HL-60/S4 treated with phorbol 12-myristate 13-acetate at 8.2 ng/mL for 4 days and 3 days (cell line): Measurements from ENCODE around the gene MAD1L1.
"Not testable (repeated sequence)": the region's sequence is repeated elsewhere in the genome, so short reads cannot be mapped to it uniquely, and the experiment has no call there.

Experiments
- in situ Hi-C: fragments of 300-500 bp; cut with MboI; formaldehyde crosslinking; loops from 2 replicates; pipeline ENCODE4 v1.15.0; 2022; ENCODE audit warnings: low sequenced_read_pairs

Gene MAD1L1

GRCh38 chr7:1995911-1996420 is 236.8 kb downstream of the MAD1L1 start:
- in situ Hi-C loops: not testable (repeated sequence)

- in situ Hi-C loops: no loop called here
Observed at GRCh38 chr7:1995426-1995825, 237.3 kb downstream of the MAD1L1 start.

DNA sequence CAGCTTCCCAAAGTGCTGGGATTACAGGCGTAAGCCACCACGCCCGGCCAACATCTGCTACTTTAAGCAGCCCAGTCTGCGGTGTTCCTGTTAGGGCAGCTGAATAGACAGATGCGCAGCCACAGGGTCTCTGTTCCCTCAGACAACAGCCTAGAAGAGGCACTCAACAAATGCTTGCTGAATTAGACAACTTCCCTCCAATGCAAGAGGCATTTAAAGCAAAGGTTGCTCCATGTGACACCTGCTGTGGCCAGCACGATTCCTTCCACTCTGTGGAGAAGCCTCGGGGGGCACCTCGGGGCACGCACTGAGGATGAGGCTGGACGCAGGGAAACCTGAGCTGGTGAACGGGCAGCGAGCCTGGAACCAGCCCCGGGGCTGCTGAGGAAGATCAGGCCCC is 237.8 kb downstream of the MAD1L1 start:
- in situ Hi-C loops: no loop called here

- in situ Hi-C loops: no loop called here
Observed at GRCh38 chr7:1993776-1994740, 238.7 kb downstream of the MAD1L1 start.

DNA sequence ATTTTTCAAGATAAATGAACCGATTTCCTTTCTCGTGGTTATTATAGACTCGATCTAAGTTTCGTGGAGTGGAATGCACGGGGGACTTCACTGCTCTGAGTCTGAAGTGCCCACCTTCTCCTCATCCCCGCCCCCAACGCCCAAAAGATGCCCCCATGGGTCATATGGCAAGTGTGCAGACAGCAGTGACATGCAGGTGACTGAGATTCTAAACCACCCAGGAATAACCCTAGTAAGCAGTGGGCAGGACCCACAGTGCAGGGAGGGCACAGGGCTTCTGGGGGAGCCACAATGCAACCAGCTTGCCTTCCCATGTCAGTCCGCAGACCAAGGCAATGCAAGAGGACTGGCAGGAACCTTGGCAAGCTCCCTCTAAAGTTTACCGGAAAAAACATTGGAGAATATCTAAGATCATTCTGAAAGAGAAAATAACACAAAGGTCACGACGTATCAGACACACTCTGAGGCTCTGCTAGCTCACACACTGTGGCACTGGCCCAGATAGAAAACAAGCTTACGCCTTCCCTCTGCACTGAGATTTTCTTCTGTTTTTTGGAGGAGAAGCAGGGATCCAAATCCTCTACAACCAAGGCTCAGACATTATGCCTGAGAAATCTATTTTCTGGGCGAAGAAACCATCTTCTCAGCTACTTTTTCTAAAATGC is 239.6 kb downstream of the MAD1L1 start:
- in situ Hi-C loops: no loop called here

DNA sequence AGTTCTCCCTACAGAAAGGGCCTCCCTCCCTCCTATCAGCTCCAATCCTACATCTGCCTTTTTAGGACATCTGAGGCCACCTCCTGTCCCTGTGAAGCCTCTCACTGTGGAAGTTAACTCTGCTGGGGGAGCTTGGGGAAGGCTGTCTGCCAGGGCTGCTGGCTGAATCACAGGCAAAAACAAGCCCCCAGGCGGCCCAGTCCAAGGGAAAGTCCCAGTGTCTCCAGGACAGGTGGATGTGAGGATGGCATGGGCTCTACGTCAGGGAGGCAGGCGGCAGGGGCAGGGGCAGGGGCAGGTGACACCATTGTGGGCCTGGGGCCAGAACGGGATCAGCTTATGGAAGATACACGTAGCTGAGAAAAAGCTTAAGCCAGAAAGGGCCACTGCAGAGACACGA is 240.2 kb downstream of the MAD1L1 start:
- in situ Hi-C loops: no loop called here

- in situ Hi-C loops: no loop called here
Observed at GRCh38 chr7:1990001-1990670, 242.6 kb downstream of the MAD1L1 start.

GRCh38 chr7:1989049-1989860 is 243.5 kb downstream of the MAD1L1 start:
- in situ Hi-C loops: no loop called here

DNA sequence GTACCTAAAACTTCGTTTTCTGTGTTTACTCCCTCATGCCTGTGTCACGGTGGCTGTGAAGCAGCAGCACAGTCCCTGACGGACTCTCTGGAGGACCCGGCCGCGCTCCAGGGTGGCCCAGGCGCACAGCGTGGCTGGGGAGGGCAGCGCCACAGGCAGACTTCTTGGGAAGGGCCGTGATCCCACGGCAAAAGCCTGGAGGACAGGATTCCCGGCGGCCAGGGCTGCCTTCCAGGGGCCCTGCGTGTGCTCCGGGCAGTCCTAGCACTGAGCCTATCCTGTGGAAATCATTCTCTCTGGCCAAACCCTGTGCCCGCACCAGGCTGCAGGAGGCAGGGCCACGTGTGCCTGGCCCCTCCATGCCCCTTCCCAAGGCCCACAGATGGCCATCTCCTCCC is 244.2 kb downstream of the MAD1L1 start:
- in situ Hi-C loops: no loop called here

DNA sequence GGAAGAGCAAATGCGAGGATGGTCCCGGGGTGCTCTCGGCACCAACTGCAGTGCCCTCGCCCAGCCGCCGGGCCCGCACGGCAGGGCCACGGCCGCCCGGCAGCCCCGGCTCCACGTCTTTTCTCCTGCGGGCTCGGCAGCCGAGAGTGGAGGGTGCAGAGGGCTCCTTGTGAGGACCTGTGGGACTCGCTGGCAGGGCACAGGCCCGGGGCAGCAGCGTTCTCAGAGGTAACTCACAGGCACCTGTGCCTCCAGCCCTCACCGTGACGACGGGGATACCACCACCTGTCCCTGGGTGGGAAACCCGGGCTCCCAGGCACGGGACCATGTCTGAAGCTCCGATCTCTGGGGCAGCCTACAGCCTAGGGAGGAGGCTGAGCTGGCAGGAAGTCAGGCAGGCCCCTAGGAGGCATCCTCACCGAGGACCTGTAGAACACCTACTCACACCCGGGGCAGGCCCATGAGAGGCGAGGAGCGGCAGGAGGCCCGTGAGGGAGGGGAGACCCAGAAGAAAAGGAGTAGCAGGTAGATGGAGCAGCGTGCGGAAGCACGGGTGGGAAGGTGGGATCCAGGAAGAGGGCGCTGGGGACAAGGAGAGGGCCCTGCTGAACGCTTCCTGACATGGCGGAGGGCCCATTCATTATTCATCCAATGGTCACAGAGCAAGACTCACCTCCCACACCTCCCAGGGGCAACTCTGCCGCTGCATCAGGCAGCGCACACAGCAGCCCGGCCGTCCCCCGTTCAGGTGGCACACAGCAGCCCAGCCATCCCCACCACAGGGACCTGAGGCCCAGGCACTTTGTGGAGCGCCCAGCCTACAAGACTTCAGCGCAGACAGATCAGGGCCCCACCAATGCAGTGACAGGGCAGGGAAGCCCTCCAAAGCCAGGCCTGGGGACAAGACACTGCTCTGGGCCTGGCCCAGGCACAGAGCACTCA is 244.9 kb downstream of the MAD1L1 start:
- in situ Hi-C loops: no loop called here

DNA sequence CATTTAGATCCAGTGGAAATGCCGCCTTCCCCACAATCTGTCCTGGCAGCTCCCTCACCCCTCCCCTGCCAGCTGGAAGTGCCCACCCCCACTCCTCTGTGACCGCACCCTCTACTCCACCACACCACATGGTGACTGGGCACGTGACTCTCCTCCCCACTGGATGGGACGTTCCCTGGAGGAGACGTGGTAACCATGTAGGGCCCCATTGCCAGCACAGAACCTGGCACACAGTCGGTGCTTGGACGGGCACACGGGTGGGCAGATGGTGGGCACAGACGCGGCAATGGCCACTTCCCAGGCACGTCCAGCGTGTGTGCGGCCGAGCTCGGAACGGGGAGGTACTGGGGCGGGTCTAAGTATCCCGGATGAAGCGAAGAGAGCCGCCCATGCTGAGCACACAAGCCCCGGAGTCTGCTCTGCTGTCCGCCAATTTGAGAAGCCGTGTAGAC is 245.6 kb downstream of the MAD1L1 start:
- in situ Hi-C loops: no loop called here

GRCh38 chr7:1986366-1987083 is 246.2 kb downstream of the MAD1L1 start:
- in situ Hi-C loops: no loop called here

GRCh38 chr7:1985936-1986335 is 246.8 kb downstream of the MAD1L1 start:
- in situ Hi-C loops: no loop called here

DNA sequence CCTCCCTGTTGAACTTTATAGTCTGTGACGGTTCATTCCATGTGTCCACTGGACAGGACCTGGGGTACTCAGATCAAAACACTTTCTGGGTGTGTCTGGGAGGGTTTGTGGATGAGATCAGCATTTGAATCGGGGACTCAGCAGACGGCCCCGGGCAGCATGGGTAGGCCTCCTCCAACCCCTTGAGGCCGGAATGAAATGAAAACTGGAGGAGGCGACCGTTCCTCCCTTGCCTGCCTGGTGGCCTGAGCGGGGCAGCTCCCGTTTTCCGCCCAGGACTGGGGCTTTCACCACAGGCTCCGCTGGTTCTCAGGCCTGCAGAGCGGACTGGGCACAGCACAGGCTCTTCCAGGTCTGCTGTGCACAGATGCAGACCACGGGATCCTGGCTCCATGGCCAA is 247.7 kb downstream of the MAD1L1 start:
- in situ Hi-C loops: no loop called here

- in situ Hi-C loops: no loop called here
Observed at GRCh38 chr7:1981878-1982230, 250.9 kb downstream of the MAD1L1 start.

GRCh38 chr7:1981201-1981877 is 251.4 kb downstream of the MAD1L1 start:
- in situ Hi-C loops: no loop called here

DNA sequence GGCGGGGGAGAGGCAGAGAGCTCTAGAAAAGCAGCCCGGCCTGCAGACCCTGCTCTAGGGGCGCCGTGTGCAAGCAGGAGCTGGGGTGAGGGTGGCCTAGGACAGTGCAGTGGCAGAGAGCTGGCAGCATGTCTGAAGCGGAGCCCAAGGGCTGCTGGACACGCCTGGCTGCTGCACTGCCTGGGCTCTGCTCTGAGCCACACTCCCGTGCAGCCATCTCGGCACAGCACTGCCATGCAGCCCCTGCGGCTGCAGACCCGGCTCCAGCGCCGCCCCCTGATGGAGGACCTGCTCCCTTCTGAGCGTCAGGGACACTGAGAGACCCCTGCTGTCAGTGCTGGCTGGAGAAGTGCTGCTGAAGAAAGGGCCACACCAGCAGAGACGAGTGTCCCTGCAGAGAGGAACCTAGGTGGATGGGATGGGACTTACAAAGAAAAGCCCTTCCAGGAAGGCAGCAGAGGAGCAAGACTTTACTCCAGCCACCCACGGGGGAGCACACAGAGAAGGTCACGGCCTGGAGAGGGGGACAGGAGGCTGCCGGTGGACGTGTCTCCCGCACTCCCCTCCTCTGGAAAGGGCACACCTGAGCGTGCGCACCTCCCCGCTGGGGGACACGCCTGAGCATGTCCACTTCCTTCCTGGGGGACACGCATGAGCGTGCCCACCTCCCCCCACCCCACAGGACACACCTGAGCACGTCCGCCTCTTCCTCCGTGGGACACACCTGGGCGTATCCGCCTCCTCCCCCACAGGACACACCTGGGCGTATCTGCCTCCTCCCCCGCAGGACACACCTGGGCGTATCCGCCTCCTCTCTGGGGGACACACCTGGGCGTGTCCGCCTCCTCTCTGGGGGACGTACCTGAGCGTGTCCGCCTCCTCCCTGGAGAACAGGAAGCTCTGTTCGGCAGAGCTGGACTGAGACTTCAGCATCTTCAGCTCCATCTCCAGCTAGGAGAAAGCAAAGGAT is 252.9 kb downstream of the MAD1L1 start:
- in situ Hi-C loops: no loop called here
